Measurements from ENCODE around the gene SKIDA1.

Gene SKIDA1

DNA sequence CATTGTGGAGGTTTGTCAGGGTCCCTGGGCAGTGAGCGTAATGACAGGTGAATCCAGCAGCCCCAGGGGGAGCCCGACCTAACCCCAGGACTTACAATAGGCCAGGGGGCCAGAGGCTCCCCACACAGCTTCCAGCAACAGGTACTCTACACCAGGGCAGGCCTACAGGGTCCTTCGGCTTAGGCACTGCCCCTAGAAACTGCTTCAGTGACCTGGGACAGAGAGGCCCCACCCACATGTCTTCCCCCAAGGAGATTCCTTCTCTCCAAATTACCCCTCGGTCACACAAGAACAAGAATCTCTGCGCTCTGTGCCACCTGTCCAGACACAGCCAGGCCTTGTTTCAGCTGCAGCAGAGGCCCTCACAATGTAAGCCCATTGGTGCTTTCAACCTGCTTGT, 24.4 kb downstream of the SKIDA1 start:
- no peak for DNase-seq (ENCODE audit: low spot score)

DNA sequence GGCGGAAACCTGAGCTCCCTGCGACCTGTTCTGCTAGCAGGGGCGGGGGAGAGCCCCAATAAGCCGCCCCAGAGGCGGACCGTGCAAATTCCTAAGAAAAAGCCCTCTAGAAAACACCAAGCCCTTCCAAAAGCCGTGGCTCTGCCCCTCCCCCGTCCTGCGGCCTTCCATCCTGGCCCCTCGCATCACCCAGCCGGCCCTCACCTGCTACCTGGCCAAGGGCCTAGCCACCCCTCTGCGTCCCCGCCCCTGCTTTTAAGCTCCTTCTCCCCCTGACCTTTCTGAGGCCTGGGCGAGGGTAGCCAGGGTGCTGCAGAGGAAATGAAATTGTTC, 24.9 kb downstream of the SKIDA1 start:
- no peak for DNase-seq (ENCODE audit: low spot score)

DNA sequence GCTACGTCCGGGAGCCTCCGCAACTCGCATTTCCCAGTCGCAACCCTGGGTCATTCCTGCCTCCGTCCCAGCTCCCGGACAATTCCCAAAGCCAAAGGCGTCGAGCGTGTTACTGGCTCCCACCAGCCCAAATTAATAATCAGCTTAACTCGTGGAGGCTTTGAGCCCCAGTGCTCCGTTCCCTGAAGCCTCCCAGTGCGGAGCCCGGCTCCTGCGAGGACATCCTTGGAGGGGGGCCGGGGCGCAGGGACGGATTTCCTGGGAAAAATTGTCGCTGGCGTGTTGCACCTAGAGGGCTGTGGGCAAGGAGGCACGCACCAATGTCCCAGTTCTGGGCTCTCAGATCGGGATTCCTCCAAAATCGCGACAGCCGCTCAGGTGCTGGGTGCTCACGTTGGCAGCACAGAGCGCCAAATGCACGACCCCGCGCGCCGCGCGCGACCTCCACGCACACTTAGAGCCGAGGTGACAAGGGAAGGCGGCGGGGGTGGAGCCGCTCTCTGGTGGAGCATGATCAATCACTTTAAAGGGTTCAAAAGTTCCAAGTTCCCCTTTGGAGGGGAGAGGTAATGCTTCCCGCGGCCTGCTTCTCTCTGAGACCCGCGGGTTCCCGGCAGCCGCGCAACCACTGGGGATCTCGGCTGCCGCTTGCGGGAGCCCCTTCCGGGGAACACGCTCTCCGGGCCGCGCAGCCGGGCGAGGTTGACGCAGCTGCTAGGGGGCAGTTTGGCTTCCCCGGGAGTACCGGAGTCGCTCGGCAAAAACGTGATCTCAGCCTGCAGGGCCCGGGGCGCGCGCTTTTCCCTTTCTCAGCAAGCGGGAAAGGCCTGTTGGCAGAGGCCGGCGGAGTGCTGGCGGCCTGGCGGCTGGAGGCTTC, 25.5 kb downstream of the SKIDA1 start:
- DNase-seq (ENCODE audit: low spot score): no peak

DNA sequence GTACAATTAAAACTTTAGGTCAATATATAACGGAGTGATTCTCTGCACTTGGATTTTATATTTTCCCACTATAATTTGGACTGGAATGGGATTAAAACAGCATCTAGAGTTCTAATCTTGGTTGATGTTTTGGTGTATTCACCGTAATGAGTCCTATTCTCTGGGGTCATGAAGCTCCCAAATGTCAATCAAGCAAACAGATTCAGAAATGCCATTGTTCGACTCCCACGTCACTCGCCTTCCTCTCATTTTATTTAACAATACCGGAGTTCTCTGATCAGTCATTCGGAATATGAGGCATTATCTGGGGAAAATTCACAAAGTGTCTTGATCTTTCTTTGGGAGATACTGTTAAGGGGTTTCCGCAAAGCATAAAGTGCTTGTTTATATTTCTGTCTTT, 26.5 kb downstream of the SKIDA1 start:
- no peak for DNase-seq (ENCODE audit: low spot score)

DNA sequence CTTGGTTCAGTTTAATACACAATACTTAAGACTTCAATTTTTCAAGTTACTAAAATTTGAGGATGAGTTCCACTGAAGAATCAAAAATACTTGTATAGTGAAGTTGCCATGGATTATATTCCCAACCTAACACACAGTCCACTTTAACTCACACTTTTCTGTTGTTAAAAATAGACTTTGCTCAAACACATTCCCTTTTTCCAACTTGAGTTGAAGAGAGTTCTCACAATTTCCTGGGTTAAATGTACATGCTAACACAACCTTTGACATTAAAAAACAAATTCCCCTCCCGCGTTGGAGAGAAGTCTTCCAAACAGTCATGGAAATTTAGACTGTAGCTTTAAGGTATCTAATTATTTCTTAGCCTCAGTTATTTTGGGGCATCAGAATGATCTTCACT, 27.1 kb downstream of the SKIDA1 start:
- no peak for DNase-seq (ENCODE audit: low spot score)

DNA sequence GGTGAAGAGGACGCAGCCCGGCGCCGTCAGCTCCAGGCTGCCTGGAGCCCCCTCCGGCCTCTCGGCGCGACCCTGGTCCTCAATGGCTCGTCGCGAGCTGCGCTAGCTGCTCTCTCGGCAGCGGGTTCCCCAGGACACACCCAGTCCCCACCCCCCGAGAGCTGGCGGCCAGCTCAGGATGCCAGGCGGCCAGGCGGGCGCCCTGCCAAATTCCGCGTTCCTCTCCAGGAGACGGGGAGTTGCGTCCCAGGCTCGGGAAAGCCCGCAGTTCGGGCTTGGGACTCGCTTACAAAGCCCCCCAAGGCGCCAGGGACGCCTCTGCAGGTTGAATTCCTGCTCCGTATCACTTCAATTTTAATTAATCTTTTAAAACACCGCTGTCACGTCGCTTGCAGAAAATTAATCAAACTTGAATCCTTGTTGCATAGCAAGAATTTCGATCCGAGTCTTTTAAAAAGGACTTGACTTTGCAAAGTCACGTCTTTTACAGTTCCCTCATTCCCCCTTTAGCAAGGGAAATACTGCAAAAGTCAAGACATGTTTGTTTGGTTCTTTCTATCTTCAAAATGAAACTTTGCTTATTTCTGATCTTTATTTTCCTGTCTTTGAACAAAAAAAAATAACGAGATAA, 28.2 kb downstream of the SKIDA1 start:
- peak; percentile 88 for DNase-seq (ENCODE audit: low spot score)

DNA sequence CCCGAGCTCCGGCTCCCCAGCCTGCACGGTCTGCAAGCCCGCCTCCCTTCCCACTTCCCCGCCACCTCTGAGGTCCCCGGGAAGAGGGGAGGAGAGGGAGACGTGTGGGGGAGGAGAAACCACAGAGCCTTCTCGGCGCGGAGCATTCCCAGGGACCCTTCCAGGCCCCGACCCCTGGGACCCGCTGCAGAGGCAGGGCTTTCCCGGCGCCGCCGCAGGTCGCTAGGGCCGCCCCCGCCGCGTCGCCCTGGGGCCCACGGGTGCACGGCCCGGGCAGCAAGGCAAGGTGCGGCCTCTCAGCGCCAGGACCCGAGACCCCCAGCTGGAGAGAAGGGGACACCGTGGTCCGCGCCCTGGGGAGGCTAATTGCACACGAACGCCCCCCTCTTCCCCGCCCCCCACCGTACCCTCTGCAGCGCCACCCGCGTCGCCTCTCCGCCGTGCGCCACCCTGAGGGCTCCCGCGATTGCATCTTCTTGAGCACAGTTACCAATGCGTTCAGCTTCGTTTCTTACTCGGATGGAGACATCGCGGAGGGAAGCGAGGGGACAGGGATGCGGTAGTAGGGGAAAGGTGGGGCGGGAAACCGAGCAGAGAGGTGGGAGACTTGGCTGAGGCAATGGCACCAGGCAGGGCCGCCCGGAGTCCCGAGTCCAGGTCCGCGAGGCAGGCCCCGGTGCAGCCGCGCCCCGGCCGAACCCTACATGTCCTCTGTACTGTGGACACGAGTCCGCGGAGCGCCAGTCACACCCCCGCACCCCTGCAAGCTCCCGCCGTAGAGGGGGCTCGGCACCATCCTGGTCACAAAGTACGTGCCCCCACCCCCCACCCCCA, 28.9 kb downstream of the SKIDA1 start:
- peak; percentile 68 for DNase-seq (ENCODE audit: low spot score)

DNA sequence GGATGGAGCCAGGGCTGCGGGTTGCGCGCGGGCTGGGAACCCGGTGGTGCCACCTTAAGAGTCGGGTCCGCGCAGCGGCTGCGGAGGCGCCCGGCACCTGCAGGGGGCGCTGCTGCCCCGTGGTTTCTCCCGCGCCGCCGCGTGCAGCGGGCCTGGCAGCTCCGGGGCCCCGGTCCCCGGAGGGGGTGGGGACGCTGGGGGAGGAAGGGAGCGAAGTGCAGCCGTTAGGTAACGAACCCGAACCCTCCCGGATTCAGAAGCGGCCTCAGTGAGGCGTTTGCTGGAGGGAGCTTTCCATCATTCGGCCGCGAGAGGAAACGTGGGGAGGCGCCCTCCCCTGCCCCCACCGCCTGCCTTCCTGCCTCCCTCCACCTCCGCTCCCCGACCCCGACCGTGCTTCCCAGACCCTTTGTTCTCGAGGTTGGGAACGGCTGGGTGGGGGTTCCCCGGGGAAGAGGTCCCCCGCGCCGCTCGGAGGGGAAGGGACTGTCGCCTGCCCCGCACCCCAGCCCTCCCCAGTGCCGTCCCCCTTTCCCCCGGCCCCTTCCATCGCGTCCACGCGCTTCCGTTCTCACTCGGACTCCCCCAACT, 29.6 kb downstream of the SKIDA1 start:
- peak; percentile 85 for DNase-seq (ENCODE audit: low spot score)

DNA sequence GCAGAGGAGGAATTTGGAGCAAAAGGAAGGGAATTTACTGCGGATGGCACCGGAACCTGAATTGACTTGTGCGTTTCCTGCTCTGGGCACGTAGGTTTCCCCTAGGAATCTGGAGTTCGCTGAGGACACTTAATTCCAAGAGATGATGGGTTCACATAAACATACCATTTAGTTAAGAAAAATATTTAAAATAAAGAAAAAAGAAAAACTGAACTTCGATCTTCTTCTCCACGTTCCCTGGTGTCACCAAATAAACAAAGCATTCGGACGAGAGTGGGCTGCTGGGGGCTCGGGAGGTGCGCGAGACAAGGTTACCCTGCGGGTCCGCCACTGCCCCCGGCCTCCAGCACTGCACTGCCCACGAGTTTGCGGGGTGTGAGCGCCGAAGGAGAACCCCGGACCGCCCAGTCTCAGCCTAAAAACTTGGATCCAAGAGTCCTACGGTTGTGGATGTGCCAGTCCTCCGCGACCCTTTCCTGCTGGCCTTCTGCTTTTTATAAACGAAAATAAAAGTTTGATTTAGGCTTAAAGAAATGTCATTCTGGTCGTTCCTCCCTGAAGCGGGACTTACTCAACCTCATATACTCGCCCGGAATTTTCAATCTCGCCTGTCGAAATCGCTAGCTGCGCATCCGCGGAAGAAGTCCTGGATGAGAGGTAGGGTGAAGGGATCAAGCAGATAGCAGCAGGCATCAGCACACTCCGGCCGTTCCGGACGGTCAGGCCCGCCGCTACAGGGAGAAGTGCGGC, 30.3 kb downstream of the SKIDA1 start:
- DNase-seq (ENCODE audit: low spot score): peak; percentile 38

DNA sequence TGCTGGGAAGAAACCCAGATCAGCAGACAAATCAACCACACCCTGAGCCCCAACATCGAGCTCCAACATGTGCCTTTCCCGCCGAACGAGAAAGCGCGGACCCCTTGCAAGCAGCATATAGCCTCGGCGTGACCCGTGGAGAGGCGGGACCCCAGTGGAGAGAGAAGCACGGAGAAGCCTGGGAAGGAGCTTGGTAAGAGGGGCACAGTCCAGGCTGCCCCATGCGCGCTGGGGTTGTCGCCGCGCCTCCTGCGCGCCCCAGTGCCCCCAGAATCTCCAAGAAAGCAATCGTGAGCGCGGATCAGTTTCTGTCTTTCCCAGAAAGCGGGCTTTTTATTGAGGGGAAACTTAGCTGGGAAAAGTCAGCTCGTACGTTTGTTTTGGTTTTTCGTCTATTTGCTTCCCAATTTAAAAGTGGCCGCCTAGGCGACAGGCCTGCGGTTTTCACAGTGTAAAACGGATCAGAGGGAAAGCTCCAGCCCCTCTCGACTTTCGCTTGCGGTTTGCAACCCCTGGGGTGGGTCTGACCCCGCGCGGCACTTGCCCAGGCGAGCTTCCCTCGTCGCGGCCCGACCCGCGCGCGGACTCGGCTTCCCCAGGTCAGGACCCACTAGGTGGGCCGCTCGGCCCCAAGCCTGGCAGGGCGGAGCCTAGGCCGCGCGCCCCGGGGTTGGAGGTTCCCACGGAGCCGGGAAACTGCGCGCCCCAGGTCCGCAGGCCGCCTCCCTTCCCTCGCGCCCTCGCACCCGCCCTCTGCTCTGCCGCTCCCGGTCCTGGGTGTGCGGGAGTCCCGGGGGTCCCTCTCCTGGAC, 31.1 kb downstream of the SKIDA1 start:
- DNase-seq (ENCODE audit: low spot score): no peak

DNA sequence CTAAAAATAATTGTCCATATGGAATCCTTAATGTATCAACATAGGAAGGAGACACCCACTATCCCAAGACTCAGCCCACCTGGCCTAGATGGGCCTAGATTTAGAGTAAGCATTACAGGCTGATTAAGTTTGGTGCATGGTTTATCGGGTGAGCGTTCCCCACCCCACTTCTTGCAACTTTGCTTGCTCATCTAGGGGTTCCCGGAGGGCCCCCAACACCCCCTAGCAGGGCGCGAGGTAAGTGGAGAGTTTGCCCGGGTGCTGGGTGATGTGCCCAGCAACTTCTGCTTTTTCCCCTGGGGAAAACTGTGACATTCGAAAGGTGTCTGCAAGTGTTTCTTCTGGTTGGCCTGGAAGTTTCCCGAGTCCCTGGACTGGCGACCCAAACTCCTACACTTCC, 31.7 kb downstream of the SKIDA1 start:
- no peak for DNase-seq (ENCODE audit: low spot score)

DNA sequence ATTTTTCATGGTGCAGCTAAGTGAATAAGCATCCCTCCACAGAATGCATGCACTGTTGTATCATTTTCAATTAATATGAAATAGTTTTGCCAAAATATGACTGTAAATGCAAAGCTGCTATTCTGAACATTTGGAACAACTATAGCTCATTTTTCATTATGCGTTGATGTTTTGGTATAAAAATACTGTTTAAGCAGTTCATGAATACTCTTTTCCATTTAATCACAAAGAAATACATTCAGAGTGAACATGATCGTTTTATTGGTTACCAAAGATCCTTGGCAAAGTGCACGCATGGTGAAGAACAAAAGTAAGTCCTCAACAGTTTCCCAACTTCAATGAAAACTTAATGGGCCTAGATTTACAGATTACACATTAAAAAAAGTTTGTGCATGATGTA, 33.1 kb downstream of the SKIDA1 start:
- no peak for DNase-seq (ENCODE audit: low spot score)

DNA sequence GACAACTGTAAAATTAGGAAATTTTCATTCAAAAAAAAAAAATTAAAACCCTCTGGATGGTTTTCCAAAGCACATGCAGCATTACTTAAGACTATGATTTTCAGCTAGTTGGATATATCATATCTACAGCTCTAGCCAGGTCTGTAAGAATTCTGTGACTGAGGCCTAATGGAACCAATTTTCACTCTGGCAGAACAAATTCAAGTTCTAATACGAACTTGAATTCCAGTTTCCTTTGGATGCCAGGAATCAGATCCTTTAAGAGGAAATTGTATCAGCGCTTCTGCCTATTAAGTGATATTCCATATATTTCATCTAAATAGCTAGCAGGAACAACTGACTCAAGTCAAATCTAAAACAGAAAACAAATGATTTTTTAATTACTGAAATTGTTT, 34.8 kb downstream of the SKIDA1 start:
- no peak for DNase-seq (ENCODE audit: low spot score)

DNA sequence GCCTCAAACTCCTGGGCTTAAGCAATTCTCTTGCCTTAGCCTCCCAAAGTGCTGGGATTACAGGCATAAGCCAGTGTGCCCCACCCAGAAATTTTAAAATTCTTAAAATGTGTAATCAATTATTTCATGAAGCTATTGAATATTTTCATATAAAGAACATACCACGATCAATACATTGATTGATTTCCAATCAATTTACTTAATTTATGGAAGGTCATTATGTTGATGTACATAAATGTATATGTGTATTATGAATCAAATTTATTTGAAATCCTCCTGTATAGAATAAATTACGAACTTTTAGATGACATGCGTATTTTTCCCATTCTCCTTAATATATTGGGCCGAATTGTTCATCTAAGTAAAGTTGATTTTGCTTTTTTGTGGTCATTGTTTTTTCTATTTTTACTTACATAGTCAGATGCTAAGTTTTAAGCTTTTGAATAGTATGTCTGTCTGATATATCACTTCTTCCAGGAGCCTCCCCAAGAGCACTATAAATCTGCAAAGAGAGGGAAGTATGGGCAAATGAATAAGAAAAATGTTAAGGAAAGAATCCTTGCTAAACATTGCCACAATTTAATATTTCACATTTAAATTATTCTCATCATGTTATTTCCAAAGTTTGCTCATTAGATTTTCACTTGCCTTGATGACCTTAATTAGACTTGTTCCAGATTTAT, 35.3 kb downstream of the SKIDA1 start:
- no peak for DNase-seq (ENCODE audit: low spot score)

DNA sequence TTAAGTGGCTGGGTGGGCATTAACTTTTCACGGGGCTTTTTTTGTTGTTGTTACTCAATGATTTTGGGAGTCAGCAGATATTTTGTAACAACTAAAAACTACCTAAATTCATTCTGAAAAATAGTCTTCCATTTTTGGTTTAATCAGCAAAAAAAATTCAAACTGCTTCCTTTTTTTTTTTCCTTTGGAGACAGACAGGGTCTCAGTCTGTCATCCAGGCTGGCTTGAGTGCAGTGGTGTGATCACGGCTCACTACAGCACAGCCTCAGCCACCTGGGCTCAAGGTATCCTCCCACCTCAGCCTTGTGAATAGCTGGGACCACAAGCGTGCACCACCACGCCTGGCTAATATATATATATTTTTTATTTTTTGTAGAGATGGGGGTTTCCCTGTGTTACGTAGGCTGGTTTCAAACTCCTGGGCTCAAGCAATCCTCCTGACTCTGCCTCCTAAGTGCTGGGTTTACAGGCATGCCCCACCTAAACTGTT, 36.5 kb downstream of the SKIDA1 start:
- DNase-seq (ENCODE audit: low spot score): no peak

DNA sequence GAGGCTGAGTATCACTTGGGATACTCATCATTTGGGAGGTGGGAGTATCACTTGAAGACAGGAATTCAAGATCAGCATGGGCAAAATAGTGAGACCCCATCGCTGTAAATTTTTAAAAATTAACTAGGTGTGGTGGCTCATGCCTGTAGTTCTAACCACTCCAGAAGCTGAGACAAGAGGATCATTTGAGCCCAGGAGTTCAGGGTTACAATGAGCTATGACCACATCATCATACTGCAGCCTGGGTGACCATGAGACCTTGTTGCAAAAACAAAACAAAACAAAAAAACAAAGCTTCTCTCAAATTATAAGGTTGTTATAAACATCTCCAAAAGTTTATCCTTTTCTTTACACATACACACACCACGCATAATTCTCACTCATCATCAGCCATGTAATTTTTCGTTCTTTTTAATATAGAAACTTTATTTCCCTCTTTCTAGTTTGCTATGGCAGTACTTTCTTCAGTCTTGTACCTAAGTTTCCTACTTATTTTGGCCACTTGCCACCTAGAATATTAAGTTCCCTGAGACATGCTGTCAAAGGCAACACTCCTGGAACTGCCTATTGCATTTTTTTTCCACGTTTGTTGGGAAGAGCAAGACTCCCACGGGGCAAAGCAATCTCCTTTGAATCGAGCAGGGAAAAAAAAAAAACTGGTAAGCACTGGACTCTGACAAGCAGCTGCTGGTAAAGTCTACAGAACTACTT, 37.1 kb downstream of the SKIDA1 start:
- no peak for DNase-seq (ENCODE audit: low spot score)

DNA sequence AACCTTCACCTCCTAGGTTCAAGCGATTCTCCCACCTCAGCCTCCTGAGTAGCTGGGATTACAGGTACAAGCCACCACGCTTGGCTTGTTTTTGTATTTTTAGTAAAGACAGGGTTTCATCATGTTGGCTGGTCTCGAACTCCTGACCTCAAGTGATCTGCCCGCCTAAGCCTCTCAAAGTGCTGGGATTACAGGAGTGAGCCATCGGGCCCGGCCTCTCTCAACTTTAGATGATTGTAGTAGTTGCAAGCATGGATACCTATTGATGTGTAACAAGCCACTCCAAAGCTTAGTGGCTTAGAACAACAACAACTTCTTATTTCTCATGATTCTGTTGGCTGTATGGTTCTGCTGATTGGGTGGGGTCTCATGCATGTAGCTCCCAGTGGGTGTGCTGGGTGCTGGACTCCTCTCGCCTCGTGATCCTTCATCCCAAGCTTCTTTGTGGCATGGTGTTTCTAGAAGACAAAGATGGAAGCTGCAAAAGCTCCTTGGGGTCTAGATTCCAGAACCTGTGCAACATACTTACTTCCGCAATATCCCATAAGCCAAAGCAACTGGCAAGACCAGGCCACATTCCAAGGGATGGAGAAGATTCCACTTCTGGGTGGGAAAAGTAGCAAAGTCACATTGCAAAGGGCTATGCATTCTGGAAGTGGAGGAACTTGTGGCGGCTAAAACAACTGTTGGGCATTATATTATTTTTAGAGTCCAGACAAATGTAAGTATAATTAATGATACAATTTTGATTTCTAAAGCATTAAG, 37.9 kb downstream of the SKIDA1 start:
- DNase-seq (ENCODE audit: low spot score): no peak

DNA sequence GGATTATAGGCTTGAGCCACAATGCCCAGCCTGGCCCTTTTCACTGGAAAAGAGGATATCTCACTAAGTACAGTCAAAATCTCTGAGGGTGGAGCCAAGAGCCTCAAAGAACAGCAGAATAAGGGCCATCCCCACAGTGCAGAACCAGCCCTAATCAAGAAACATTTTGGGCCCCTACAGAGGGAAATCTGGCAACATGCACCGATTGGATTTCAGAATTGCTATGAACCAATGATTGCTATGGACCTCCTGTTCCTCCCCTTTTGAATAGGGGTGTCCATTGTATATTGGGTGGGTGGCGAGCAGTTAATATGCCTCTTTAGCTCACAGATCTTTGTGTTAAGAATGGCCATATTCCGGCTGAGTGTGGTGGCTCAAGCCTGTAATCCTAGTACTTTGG, 42.7 kb downstream of the SKIDA1 start:
- DNase-seq (ENCODE audit: low spot score): no peak

DNA sequence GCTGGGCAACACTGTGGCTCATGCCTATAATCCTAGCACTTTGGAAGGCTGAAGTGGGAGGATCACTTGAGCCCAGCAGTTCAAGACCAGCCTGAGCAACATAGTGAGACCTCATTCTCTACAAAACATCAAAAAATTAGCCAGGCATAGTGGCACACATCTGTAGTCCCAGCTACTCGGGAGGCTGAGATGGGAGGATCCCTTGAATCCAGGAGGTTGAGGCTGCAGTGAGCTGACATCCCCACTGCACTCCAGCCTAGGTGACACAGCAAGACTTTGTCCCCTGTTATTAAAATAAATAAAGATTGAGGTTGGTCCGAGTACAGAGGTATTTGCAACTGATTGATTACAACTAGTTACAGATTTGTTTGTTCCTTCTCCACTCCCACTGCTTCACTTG, 44.1 kb downstream of the SKIDA1 start:
- DNase-seq (ENCODE audit: low spot score): no peak

Data from SW480 (cell line).